Panc1 (cell line): ENCODE results near the gene CPLX3. TPM values are rescaled to one million over a fixed set of nuclear protein-coding genes. Genes with fewer than 3 reads are reported as not detected.

Source experiments
- ATAC-seq: fragments of 200-7000 bp; cut with Tn5 transposase; 2 replicates; pipeline ENCODE4 v1.9.1; 2020; ENCODE audit warnings: mild to moderate bottlenecking, moderate library complexity
- BruUV-seq: library from RNA; stranded (reverse); fragments of 400-500 nt; replicated peaks from 2 replicates; lab custom pipeline; 2021; lab: Mats Ljungman, UMichigan
- CTCF ChIA-PET: fragments of 300-600 bp; sonication (Branson Sonifier 250); formaldehyde crosslinking; loops from one replicate; lab custom pipeline; 2022; ENCODE audit warnings: antibody characterized with exemption; lab: Charles Lee
- POLR2A ChIA-PET: fragments of 300-600 bp; sonication (Branson Sonifier 250); formaldehyde crosslinking; loops from one replicate; lab custom pipeline; 2022; ENCODE audit warnings: antibody characterized with exemption; lab: Charles Lee
- DNase-seq: peaks from one replicate; pipeline ENCODE4 v3.0.0-alpha.2; 2010; ENCODE audit warnings: low read depth, low spot score
- H3K27ac ChIP-seq: 2 replicates; pipeline ENCODE4 v1.5.1; 2011; ENCODE audit warnings: mild to moderate bottlenecking, low read length, inconsistent platforms
- H3K27me3 ChIP-seq: fragments of 200-500 bp; sonication (Bioruptor generic); 2 replicates; pipeline ENCODE4 v1.6.0; 2014; ENCODE audit warnings: low read length, inconsistent platforms; ENCODE audit not compliant: control insufficient read depth, insufficient read depth
- H3K36me3 ChIP-seq: fragments of 200-500 bp; sonication (Bioruptor generic); 2 replicates; pipeline ENCODE4 v1.5.1; 2014; ENCODE audit warnings: inconsistent platforms, mild to moderate bottlenecking, low read length, moderate library complexity; ENCODE audit not compliant: control insufficient read depth, insufficient read depth
- H3K4me1 ChIP-seq: 2 replicates; pipeline ENCODE4 v1.5.1; 2011; ENCODE audit warnings: inconsistent platforms, mild to moderate bottlenecking, low read length, moderate library complexity; ENCODE audit not compliant: control insufficient read depth, insufficient read depth
- H3K4me3 ChIP-seq, 2 experiments: 2 replicates each; pipeline ENCODE4 v1.5.1; 2011 to 2012; ENCODE audit warnings: low read depth in 2 of 2, low read length in 2 of 2, mild to moderate bottlenecking in 2 of 2, inconsistent platforms in 1 of 2, moderate library complexity in 1 of 2
- H3K9me3 ChIP-seq: fragments of 200-500 bp; sonication (Bioruptor generic); 2 replicates; pipeline ENCODE4 v1.5.1; 2014; ENCODE audit warnings: low read depth, mild to moderate bottlenecking, inconsistent platforms, low read length, moderate library complexity; ENCODE audit not compliant: control insufficient read depth, insufficient read depth
- POLR2AphosphoS5 ChIP-seq: IDR thresholded peaks from 2 replicates; pipeline ENCODE4 v1.6.1; 2012; ENCODE audit warnings: mild to moderate bottlenecking, low read depth, low read length, moderate library complexity
- REST ChIP-seq, 2 experiments: IDR thresholded peaks; 2 replicates each; pipeline ENCODE4 v1.6.1; 2011 to 2012; ENCODE audit warnings: low read depth in 2 of 2, control low read depth in 1 of 2, low read length in 1 of 2, mild to moderate bottlenecking in 1 of 2, moderate library complexity in 1 of 2; ENCODE audit not compliant: insufficient read depth in 1 of 2
- SIN3A ChIP-seq: IDR thresholded peaks from 2 replicates; pipeline ENCODE4 v1.6.1; 2012; ENCODE audit warnings: low read depth, mild to moderate bottlenecking, low read length, moderate library complexity, borderline replicate concordance; ENCODE audit not compliant: insufficient read depth
- TCF7L2 ChIP-seq: IDR thresholded peaks from 2 replicates; pipeline ENCODE4 v1.6.1; 2011; ENCODE audit warnings: mild to moderate bottlenecking, low read depth, low read length, inconsistent platforms
- in situ Hi-C: cut with HindIII; loops from 2 replicates; pipeline ENCODE4 v1.10.0; 2016; ENCODE audit warnings: low sequenced_read_pairs, low pct_unique_long_range_greater_than_20kb
- intact Hi-C: fragments of 100-400 bp; cut with micrococcal nuclease; formaldehyde crosslinking; loops from one replicate; pipeline ENCODE4 v1.10.0; 2022; ENCODE audit not compliant: unreplicated experiment
- total RNA-seq: library from RNA; stranded (reverse); gene quantifications from one replicate; pipeline ENCODE4 v1.2.1, GENCODE V29; 2021; ENCODE audit not compliant: unreplicated experiment
- TF ChIP-seq, protein P1 (sequence below): fragments of 450-650 bp; IDR thresholded peaks from 2 replicates; pipeline ENCODE4 v1.5.1; 2017; ENCODE audit warnings: mild to moderate bottlenecking

The CPLX3 gene
- total RNA-seq, 1 experiment from 2014 or later: not detected

DNA sequence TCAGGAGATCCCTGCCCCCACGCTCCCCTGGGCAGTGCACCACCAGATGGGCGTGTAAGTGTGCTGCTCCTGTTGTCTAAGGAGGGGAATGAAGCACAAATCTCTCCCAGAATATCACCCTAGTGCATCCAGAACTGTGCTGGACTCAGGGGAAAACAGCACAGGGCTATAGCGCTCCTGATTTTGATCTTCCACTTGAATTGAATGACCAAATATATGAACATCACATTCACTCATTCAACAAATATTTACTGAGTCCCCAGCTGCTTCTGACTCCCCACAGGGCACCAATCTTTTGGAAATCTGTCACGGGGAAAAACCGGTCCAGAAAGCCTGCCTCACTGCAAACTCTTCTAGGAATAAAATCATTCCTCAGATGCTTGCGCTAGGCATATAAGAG is 2.4 kb downstream of the CPLX3 start:
- POLR2A ChIA-PET: no interaction called here
- no TSS peak for BruUV-seq
- Histone ChIP-seq H3K4me3 (no peak overlapping the region), H3K36me3 (no peaks in the 10 kb centered on the region), H3K27ac (no peak overlapping the region), H3K4me1 (no peaks in the 10 kb centered on the region; the same call in 1 of the 2 replicates), H3K27me3 (peaks cover 2% of the 10 kb centered on the region; the same call in 1 of the 2 replicates), H3K9me3 (no peaks in the 10 kb centered on the region)
- in situ Hi-C loops: no loop called here
- intact Hi-C loops: no loop called here
- DNase-seq (no peak), ATAC-seq (no peak)
- CTCF ChIA-PET: no interaction called here
- TF ChIP-seq TCF7L2 (no peak), REST (IDR thresholded peaks at IDR 0.05; ENCODE audit: insufficient read depth in 1 of 2, low read depth in 2 of 2, low read length in 1 of 2) (no peak), SIN3A (no peak), POLR2AphosphoS5 (no peak)
- TF ChIP-seq, protein P1, sequence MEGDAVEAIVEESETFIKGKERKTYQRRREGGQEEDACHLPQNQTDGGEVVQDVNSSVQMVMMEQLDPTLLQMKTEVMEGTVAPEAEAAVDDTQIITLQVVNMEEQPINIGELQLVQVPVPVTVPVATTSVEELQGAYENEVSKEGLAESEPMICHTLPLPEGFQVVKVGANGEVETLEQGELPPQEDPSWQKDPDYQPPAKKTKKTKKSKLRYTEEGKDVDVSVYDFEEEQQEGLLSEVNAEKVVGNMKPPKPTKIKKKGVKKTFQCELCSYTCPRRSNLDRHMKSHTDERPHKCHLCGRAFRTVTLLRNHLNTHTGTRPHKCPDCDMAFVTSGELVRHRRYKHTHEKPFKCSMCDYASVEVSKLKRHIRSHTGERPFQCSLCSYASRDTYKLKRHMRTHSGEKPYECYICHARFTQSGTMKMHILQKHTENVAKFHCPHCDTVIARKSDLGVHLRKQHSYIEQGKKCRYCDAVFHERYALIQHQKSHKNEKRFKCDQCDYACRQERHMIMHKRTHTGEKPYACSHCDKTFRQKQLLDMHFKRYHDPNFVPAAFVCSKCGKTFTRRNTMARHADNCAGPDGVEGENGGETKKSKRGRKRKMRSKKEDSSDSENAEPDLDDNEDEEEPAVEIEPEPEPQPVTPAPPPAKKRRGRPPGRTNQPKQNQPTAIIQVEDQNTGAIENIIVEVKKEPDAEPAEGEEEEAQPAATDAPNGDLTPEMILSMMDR: no peak

GRCh38 chr15:74829486-74829885 is 3.1 kb downstream of the CPLX3 start:
- Histone ChIP-seq H3K27ac (no peak overlapping the region), H3K4me3 (no peak overlapping the region), H3K4me1 (no peaks in the 10 kb centered on the region; the same call in 1 of the 2 replicates), H3K36me3 (no peaks in the 10 kb centered on the region), H3K27me3 (peaks cover 2% of the 10 kb centered on the region; the same call in 1 of the 2 replicates), H3K9me3 (no peaks in the 10 kb centered on the region)
- in situ Hi-C loops (no loop called here), intact Hi-C loops (no loop called here)
- TF ChIP-seq, protein P1: no peak
- TF ChIP-seq TCF7L2: no peak
- TF ChIP-seq SIN3A: no peak
- TF ChIP-seq REST (IDR thresholded peaks at IDR 0.05; ENCODE audit: insufficient read depth in 1 of 2, low read depth in 2 of 2, low read length in 1 of 2): no peak
- TF ChIP-seq POLR2AphosphoS5: no peak
- ChIA-PET CTCF (interaction anchor here (0.7 kb wide), 1 partner anchor 65 kb away, joined by 3 read pairs; no protein-coding TSS in a partner anchor), POLR2A (no interaction called here)
- ATAC-seq (no peak), DNase-seq (no peak)
- no TSS peak for BruUV-seq
